ENCODE data around the gene SLC38A11. TPM values are rescaled to one million over a fixed set of nuclear protein-coding genes. Genes with fewer than 3 reads are reported as not detected.

Gene SLC38A11
- total RNA-seq, 1 experiment from 2014 or later: 6.8 TPM

DNA sequence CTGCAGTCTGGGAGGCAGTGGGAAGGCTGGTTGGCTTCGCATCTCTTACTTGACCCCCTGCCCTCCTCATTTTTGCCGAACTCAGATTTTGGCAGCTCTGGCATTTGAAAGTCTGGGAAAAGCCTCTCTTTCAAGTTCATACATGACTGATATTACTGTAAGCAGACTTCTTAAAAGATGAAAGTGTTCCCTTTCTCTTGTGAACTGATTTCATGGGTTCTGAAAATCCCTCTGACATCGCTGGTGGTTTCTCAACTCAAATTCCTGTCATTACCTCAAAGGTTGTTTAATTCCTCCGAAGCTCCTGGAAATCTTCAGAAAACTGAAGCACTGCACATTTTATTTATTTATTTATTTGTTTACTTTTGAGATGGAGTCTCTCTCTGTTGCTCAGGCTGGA lies 16.9 kb upstream of the SLC38A11 start:
- DNase-seq (ENCODE audit: low spot score): no peak

DNA sequence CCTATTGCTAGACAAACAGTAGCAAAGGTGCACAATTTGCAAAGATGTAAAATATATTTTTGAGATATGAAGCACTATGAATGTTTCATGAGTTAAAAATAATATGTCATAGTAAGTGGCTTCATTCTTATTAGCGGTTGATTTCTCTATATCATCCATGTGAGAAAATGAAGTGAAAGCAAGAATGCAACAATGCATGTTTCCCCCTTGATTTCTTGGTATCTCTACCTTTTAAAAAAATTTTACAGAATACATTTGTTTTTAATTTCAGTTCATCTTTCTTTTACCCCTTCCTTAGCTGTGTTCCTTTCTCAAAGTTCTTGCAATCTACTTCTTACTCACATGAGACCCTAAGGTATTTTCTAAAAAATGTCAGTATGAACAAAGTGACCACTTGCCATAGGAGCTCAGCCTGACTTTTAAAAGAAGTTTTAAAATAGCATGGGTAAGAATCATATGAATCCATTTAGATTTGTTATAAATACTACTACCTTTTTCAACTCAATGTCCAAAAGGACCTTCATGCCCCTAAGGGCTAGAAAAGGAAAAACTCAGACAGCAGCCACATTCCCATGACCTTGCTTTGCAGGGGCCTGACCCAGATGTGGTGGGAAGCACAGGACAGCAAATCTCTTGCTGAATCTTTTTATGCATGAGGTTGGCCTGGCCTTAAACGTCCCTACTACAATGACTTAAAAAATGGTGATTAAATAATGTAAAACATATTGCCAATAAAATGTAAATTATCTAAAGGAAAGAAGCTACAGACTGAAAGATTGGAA lies 14.8 kb upstream of the SLC38A11 start:
- DNase-seq (ENCODE audit: low spot score): no peak

DNA sequence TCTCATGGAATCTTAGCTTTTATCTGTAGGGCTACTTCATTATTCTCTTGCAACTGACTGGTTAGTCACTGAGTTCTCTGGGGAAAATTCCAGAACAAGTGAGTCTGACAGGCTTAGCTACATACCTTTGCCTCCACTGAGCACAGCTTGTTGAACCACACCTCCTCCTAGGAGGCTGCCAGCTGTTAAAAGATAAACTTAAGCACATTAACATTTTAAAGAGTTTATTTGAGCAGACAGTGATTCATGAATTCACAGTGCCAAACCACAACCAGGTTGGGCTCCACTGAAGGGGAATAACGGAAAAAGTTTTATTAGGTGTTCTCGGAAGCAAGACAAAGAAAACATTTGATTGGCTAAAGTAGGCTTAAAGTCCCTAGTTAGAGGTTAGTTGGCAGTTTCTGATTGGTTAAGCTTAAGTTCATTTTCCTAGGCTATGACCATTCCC lies 12.5 kb upstream of the SLC38A11 start:
- DNase-seq (ENCODE audit: low spot score): peak; percentile 58

DNA sequence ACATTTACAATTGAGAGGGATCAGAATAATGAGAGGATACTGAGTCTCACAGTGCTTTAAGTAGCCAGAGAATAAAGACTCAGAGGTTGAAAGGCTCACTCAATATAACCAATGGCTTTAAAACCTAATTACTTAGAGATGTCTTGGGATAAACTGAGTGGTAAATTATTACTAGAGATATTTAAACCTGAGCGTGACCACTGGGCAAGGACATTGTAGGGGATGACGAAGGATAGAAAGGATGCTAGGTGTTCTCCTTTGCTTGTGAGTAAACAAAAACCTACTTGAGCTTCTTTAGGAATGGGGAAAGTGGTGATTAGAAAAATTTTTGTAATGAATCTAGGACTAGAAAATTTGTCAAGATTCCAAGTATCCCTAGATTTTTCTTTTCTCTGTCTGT lies 12.0 kb upstream of the SLC38A11 start:
- DNase-seq (ENCODE audit: low spot score): no peak

DNA sequence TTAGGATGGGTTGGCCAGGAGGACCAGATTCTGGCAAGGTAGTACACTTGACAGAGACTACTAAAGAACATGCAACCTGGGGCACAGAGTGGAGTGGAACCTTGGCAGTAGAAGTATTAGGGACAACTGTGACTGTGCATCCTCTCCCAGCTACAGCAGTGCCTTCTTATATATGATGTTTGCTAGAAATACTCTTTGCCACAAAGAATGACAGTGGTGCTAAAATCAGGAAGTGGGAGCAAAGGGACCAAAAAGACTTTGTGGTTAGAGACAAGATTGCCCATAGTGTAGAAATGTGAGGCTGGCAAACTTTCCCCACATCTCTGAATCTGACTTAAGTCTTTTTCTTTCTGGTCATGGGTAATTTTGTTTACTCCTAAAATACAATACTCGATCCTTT lies 9.4 kb upstream of the SLC38A11 start:
- no peak for DNase-seq (ENCODE audit: low spot score)

DNA sequence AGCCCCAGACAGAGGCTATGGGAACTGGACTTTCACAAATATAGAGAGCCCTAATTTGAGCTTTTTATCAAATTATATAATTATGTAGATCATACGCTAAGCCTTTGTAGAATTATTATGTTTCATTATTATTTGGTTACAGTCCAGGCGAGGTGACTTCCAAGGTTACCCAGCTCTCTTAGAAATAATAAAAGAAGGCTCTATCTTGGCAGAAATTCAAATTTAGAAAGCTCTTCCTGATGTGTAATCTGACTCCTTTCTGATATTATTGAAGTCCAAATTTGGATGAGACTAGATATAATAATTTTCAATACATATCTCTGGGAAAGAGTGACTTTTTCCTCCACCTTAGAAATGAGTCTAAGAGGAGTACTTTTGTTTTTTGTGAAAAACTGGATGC lies 4.8 kb upstream of the SLC38A11 start:
- DNase-seq (ENCODE audit: low spot score): no peak

DNA sequence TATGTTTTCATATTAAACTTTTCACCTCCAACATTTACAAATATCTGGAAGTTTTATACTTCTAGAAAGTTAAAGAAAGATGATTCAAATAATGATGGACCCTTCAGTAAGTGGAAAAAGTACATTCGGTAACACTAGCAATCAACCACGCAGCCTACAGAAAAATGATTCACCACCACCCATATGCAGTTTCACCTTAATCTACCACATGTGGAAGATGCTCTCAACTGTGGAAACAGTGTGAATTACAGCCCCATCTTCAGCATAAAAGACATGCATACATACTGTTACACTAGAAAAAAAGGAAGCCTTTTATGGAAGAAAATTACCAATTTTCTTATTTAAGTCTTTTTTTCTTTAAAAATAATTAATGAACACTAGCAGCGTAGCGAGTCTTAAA lies 1.1 kb downstream of the SLC38A11 start:
- DNase-seq (ENCODE audit: low spot score): no peak

DNA sequence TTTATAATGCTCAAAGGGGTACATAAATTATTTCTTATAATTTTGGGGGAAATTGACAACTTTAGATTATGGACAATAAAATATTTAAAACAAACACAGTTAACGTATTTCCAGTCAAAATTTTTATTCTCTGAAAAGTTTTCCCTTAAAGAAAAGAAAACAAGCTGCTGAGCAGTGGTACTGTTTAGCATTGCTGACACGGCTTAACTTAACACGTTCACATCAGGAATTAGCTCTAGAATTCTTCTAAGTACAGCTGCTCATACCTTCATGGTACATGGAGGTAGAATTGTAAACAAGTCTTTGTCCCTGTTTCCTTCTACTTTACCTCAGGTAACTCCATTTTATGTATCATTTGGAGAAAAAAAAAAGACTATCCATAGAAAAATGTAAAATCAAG lies 2.0 kb downstream of the SLC38A11 start:
- no peak for DNase-seq (ENCODE audit: low spot score)

DNA sequence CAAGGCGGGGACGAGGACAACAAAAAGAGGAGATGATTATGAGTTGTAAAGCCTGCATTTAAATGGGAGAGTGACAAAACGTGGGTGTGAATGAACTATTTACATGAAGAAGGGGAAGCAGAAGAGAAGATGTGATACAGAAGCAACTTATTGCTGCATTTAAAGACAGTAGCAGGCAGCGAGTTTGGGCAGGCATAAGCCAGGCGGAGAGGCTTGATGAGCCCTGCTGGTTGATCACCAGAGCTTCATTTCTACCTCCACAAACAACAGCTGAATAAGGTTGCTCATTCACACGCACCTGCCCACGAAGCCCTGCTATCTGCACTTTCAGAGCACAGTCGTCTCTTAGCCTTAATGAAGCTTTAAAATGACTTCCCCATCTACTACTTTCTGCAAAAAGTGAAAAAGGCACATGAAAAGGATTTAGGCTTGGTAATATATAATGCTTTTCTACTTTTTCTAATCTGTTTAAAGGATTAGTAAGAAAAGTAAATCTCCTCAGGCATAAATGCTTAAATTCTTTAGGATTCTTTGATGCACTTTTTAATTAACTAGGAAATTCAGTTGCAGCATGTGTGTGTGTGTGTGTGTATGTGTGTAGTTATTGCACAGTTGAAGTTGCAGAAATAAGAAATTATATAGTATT lies 3.1 kb downstream of the SLC38A11 start:
- no peak for DNase-seq (ENCODE audit: low spot score)

DNA sequence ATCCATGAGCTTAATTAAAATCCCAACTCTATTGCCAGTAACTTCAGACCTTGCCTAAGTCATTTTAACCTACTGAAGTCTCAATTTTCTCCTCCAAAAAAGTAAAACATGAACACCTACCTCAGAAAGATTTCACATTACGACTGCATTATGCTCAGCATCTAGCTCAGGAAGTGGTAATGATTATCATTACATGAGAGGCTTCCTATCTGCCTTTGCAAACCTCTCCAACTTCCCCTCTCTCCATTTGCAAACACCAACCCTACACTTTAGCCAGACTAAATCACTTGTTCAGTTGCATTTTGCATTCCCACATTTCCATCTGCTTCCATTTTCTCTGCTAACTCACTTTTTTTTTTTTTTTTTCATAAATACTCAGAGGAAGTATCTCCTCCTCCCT lies 6.8 kb downstream of the SLC38A11 start:
- DNase-seq (ENCODE audit: low spot score): no peak

DNA sequence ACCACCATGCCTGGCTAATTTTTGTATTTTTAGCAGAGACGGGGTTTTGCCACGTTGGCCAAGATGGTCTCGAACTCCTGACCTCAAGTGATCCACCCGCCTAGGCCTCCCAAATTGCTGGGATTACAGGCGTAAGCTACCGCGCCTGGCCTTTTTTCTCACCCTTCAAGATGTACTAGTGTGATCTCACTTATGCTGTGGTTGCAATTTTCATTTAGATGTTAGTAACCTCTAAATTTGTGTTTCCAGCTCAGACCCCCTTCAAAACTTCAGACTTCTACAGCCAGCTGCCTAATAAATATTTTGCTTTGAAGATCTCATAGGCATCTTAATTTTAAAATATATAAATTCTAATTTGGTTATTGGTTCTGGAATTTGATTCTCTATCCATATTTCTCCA lies 8.0 kb downstream of the SLC38A11 start:
- DNase-seq (ENCODE audit: low spot score): no peak

DNA sequence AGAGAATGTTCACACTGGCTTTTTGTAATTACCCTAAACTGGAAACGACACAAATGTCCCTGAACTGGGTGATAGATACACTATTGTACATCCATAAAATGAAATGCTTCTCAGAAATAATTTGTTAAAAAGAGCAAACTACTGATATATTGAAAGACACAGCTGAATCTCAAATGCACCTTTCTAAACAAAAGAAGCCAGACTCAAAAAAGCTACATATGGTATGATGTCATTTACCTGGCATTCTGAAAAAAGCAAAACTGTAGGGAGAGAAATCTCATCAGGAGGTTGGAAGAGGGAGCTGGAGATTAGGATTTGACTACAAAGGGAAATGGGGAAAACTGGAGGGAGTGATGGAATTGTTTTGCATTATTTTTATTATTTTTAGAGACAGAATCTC lies 12.0 kb downstream of the SLC38A11 start:
- no peak for DNase-seq (ENCODE audit: low spot score)

DNA sequence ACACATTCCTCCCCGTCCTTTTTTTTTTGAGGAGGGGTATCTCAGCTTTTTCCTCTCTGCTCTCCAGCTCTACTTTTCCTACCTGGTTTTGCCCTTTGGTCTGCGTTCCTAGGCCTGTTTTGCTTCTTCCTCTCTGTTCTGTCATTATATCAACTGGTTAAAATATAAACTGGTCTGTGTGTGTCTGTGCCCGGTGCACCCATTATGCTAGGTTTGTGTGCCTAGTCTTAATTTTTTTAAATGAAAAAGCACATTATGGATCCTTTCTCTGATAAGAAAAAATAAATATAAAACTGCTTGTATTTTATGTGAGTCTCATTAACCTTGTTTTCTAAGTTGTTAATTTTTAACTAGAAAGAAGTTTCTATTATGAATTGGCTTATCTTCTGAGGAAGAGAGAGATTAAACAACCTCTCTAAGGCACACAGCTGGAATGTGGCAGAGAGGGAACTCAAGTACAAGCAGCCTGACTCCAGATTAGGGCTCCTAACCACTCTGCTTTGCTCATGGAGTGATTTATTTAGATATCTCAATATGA lies 17.4 kb downstream of the SLC38A11 start:
- peak; percentile 61 for DNase-seq (ENCODE audit: low spot score)

DNA sequence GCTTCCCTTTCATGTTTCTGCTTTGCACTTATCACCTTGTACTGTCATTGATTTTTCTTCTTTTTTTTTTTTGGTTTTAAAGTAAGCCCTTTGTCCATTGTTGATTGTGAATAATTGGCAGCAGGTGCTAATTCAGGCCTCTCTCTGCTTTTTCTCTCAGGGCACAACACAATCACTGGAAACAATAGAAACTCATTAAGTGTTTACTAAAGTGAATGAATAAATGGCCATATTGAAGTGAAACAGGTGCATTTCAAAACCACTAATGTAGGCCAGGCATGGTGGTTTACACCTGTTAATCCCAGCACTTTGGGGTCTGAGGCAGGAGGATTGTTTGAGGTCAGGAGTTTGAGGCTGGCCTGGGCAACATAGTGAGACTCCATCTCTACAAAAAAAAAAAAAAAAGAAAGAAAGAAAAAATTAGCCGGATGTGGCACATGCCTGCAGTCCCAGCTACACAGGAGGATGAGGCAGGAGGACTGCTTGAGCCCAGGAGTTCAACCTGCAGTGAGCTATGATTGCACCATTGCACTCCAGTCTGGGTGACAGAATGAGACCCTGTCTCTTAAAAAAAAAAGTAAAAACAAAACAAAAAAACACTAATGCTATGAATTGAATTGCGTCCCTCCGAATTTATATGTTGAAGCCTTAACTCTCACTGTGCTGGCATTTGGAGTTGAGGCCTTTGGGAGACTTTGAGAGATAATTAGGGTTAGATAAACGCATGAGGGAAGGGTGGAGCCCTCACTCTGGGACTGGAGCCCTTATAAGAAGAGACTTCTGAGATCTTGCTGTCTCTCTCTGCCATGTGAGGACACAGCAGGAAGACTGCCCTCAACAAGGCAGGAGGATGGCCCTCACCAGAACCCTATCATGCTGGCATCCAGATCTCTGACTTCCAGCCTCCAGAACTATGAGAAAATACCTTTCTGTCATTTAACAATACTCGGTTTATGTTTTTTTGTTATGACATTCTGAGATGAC lies 19.9 kb downstream of the SLC38A11 start:
- no peak for DNase-seq (ENCODE audit: low spot score)

DNA sequence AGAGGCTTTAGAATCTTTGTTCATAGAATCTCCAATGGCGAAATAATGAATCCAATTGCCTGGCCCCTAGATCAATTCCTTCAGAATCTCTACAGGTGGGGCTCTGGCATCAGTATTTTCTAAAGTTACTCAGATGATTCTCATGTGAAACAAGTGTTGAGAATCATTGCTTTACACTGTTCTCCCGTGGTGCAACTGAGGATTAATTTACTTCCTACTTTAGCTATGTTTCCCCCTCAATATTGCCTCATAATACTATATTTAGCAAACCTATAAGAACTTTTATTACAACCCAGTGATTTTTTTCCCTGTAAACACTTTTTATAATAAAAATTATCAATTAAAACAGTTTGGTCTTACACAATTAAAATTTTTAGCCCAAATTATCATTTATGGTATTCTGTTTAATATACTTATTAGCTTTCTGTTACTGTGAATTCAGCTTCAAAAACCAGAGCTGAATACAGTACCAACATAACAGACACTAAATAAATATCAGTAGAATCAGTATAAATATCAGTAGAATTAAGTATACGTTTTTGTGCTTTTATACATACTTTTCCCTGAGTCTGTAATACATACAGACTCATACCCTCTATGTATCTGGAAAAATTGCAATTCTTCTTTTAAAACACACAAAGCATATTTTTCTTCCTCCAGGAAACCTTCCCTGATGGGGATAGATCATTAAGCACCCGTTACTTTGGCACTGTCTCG lies 20.8 kb downstream of the SLC38A11 start:
- peak; percentile 44 for DNase-seq (ENCODE audit: low spot score)

DNA sequence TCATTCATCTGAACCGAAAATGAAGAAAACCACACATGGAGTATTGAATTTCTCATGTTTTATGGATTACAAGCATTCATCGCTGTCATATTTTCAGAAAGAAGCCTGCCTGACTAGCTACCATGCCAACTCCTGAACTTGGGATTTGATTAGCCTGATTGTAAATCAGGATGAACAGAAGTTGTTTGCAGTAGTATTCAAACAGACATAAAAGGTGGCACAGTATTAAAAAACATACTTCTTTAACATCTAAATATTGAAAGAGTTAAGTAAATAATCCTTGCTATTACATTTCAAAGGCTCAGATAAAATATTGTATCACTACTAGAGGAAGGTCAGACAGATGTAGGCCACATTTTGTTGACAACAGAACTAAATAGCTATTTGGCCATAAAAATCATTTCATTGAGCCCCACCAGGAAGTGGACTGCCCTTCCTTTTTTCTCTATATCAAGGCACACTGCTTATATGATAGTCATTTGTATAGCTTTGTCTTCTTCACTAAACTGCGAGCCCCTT lies 21.6 kb downstream of the SLC38A11 start:
- DNase-seq (ENCODE audit: low spot score): peak; percentile 55

DNA sequence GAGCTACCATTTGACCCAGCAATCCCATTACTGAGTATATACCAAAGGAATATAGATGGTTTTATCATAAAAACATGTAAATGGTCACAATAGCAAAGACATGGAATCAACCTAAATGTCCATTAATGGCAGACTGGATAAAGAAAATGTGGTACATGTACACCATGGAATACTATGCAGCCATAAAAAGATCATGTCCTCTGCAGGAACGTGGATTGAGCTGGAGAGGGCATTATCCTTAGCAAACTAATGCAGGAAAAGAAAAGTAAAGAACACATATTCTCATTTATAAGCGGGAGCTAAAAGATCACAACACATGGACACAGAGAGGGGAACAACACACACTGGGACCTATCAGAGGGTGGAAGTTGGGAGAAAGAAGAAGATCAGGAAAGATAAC lies 22.9 kb downstream of the SLC38A11 start:
- DNase-seq (ENCODE audit: low spot score): no peak

DNA sequence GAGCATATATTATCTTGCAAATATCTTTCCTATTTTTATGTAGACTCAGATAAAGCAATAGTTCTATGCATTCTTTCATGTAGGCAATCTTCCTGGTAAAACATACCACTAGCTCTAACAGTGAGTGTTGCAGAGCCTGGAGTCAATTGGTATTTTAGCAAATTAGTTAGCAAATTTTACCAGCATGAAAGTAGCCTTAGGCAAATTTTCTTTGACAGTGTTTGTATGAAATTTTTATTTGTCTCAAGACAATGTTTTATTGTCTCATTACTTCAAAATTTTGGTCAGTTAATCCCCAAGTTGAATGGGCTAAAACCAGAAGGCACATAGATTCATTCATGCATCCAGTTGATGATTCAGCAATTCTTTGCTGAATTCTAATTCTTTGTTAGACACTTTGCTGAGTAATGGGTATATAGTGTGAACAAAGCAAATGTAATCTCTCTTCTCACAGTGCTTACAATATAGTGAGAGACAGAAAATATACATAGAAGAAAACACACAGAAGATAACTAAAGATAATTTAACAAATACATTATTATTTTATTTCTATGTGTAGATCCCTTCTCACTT lies 27.1 kb downstream of the SLC38A11 start:
- no peak for DNase-seq (ENCODE audit: low spot score)

DNA sequence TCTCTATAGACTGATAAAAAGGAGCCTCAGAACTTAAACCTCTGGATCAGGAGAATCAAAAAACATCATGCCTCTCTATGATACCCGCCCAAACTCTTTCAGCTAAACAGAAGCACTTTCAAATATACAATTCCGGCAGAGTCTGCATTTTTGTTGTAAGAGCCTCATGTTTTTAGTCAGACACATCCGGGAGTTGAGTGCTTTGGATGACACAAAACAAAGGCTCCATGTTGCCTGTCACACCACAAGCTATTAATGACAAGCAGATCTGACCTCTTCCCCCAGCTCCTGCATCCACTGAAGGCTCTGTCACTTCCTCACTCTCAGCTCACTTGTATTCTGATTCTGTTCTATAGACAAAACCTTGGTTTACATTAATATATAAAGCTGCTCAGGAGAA lies 33.2 kb downstream of the SLC38A11 start:
- DNase-seq (ENCODE audit: low spot score): no peak

DNA sequence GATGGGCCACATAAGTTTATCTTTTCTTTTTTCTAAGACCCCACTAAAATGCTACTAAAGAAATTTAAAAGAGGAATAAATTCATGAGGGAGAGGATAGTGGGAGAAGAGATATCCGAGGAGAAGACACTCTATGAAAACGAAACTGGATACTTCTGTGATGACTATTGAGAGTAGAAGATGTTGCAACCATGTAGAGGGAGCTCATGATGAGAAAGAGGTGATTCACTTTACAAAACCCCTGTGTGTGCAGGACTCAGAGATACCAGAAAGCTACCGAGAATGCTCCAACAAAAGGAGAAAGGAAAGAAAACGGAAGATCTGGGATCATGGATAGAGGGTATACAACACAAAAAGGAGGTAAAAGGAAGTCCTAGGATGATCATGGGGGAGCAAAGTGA lies 34.9 kb downstream of the SLC38A11 start:
- DNase-seq (ENCODE audit: low spot score): no peak

Measured in HT-29 (cell line).